CD14-positive monocyte (primary cell): ENCODE measurements around the gene NRG4. TPM values are rescaled to one million over a fixed set of nuclear protein-coding genes. Genes with fewer than 3 reads are reported as not detected.

Experiments
- DNase-seq, 3 donors: peaks; one replicate each; pipeline ENCODE4 v3.0.0-alpha.2; 2011 to 2022
- H2AFZ ChIP-seq: 2 replicates; pipeline ENCODE4 v1.6.0; 2012; ENCODE audit warnings: mild to moderate bottlenecking, low read depth, low read length, inconsistent platforms; ENCODE audit not compliant: insufficient read depth, poor library complexity, severe bottlenecking
- H3K27ac ChIP-seq, 2 donors: 1 replicate in 1 of 2; 2 replicates in 1 of 2; pipeline ENCODE4 v1.5.1; 2012 to 2013; ENCODE audit warnings: low read length in 2 of 2, control low read depth in 1 of 2, inconsistent platforms in 1 of 2, low read depth in 1 of 2, mild to moderate bottlenecking in 1 of 2
- H3K27me3 ChIP-seq, 2 donors: one replicate each; pipeline versions ENCODE4 v1.6.0 to v1.6.1; 2011 to 2013; ENCODE audit warnings: low read length in 2 of 2; ENCODE audit not compliant: control insufficient read depth in 2 of 2, insufficient read depth in 2 of 2
- H3K36me3 ChIP-seq, 2 donors: replicated peaks in 1 of 2; 1 replicate in 1 of 2; 2 replicates in 1 of 2; pipeline versions ENCODE4 v1.5.1 to v1.6.1; 2012 to 2013; ENCODE audit warnings: low read length in 2 of 2, control low read depth in 1 of 2, inconsistent platforms in 1 of 2, mild to moderate bottlenecking in 1 of 2; ENCODE audit not compliant: insufficient read depth in 2 of 2, control insufficient read depth in 1 of 2
- H3K4me1 ChIP-seq, 2 donors: 1 replicate in 1 of 2; 2 replicates in 1 of 2; pipeline versions ENCODE4 v1.5.1 to v1.6.1; 2012 to 2013; ENCODE audit warnings: low read length in 2 of 2, control low read depth in 1 of 2, inconsistent platforms in 1 of 2, mild to moderate bottlenecking in 1 of 2, moderate library complexity in 1 of 2; ENCODE audit not compliant: insufficient read depth in 2 of 2, control insufficient read depth in 1 of 2
- H3K4me2 ChIP-seq: replicated peaks from 2 replicates; pipeline ENCODE3; 2012; ENCODE audit warnings: low read length, moderate library complexity, mild to moderate bottlenecking; ENCODE audit not compliant: poor library complexity, severe bottlenecking; ENCODE audit errors: extremely low read depth
- H3K4me3 ChIP-seq, 3 experiments: fragments of 200-600 bp in 1 of 3; sonication (generic) in 1 of 3; replicated peaks in 1 of 3; 1 replicate in 2 of 3; 2 replicates in 1 of 3; pipeline ENCODE4 v1.5.1; 2011 to 2013; ENCODE audit warnings: low read length in 3 of 3, mild to moderate bottlenecking in 3 of 3, control low read depth in 2 of 3, low read depth in 2 of 3, inconsistent platforms in 1 of 3, moderate library complexity in 1 of 3
- H3K79me2 ChIP-seq: 2 replicates; pipeline ENCODE4 v1.6.0; 2012; ENCODE audit warnings: mild to moderate bottlenecking, control low read depth, inconsistent platforms, low read length, moderate library complexity; ENCODE audit not compliant: insufficient read depth
- H3K9ac ChIP-seq: 2 replicates; pipeline ENCODE4 v1.6.0; 2017; ENCODE audit warnings: low read length, mild to moderate bottlenecking; ENCODE audit not compliant: insufficient read depth, poor library complexity, severe bottlenecking
- H3K9me3 ChIP-seq, 2 donors: replicated peaks in 1 of 2; 1 replicate in 1 of 2; 2 replicates in 1 of 2; pipeline versions ENCODE4 v1.5.1 to v1.6.1; 2012 to 2013; ENCODE audit warnings: low read length in 2 of 2, control low read depth in 1 of 2; ENCODE audit not compliant: control insufficient read depth in 1 of 2, insufficient read depth in 1 of 2
- H4K20me1 ChIP-seq: 2 replicates; pipeline ENCODE4 v1.6.0; 2012; ENCODE audit warnings: mild to moderate bottlenecking, low read length, control low read depth, moderate library complexity; ENCODE audit not compliant: insufficient read depth
- H3K27ac Mint-ChIP-seq, 7 donors: one replicate each; pipeline ENCODE4 v1.8.0; 2020; ENCODE audit warnings: mild to moderate bottlenecking in 7 of 7, mixed read lengths in 7 of 7, moderate library complexity in 6 of 7, inconsistent platforms in 2 of 7
- H3K27me3 Mint-ChIP-seq, 3 donors: one replicate each; pipeline ENCODE4 v1.8.0; 2021 to 2022; ENCODE audit warnings: low read depth in 3 of 3, mild to moderate bottlenecking in 3 of 3, mixed read lengths in 3 of 3, moderate library complexity in 3 of 3, inconsistent platforms in 1 of 3
- H3K36me3 Mint-ChIP-seq, 2 donors: one replicate each; pipeline ENCODE4 v1.8.0; 2020; ENCODE audit warnings: mixed read lengths in 2 of 2, inconsistent platforms in 1 of 2, mild to moderate bottlenecking in 1 of 2
- H3K4me1 Mint-ChIP-seq: one replicate; pipeline ENCODE4 v1.8.0; 2020; ENCODE audit warnings: mild to moderate bottlenecking, mixed read lengths
- H3K4me3 Mint-ChIP-seq, 2 donors: one replicate each; pipeline ENCODE4 v1.8.0; 2020; ENCODE audit warnings: mild to moderate bottlenecking in 2 of 2, mixed read lengths in 2 of 2, moderate library complexity in 1 of 2
- H3K9me3 Mint-ChIP-seq, 7 donors: one replicate each; pipeline ENCODE4 v1.8.0; 2020 to 2022; ENCODE audit warnings: mixed read lengths in 7 of 7, mild to moderate bottlenecking in 6 of 7, moderate library complexity in 6 of 7, inconsistent platforms in 2 of 7
- WGBS: methylation state at CpG from one replicate; pipeline ENCODE4 v1.1.5; 2013; ENCODE audit warnings: missing lambda C conversion rate; ENCODE audit not compliant: insufficient coverage; 5-methylcytosine and 5-hydroxymethylcytosine counted together
- intact Hi-C, 2 donors: fragments of 100-400 bp; cut with micrococcal nuclease; formaldehyde crosslinking; loops; one replicate each; pipeline versions ENCODE4 v1.15.0 to v1.15.1; 2023
- polyA plus RNA-seq, 3 donors: library from polyadenylated mRNA; depleted of rRNA in 1 of 3; unstranded in 2 of 3; stranded (reverse) in 1 of 3; fragments of 300-500 nt in 2 of 3; fragments of >200 nt in 1 of 3; fragmentation: Illumina TruSeq in 2 of 3; gene quantifications; 1 replicate in 2 of 3; 2 replicates in 1 of 3; pipeline ENCODE4 v1.2.3, GENCODE V29; 2012 to 2021
- TF ChIP-seq, protein P1 (sequence below): fragments of 200-600 bp; IDR thresholded peaks from one replicate; pipeline ENCODE4 v1.8.0; 2022; ENCODE audit warnings: antibody characterized with exemption, mild to moderate bottlenecking

NRG4 gene
- polyA plus RNA-seq, 3 donors = 0.13 to 0.44 (median 0.20) TPM

DNA sequence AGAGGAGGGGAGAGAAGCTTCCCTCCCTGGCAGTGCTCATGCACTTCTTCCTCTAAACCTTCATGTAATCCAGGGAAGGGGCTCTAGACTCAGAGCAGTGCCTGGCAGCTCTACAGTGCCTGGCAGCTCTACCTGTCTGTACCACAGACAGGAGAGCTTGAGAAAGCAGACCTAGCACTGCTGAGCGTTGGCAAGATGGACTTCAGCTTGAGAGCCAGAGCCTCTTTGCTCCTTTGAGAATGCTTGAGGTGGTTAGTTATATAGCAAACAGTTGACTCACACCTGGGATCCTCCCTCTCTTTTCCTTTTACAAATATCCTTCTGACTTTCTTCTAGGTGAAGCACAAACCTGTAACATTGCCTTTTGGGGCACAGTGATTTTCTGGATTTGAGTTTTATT, 87.6 kb downstream of the NRG4 start:
- H3K4me2 ChIP-seq = no peak overlapping the region
- H3K4me1 ChIP-seq = peaks cover 0 to 9% of the 10 kb centered on the region in 2 donors
- Mint-ChIP-seq H3K4me3 (no peak overlapping the region), H3K36me3 (peaks cover 47 to 51% of the 10 kb centered on the region in 2 donors), H3K27me3 (no peaks in the 10 kb centered on the region), H3K4me1 (peaks cover 15% of the 10 kb centered on the region), H3K27ac (peak overlapping the region in 3 of 7 donors; percentile 11 to 37 (median 11)), H3K9me3 (no peaks in the 10 kb centered on the region)
- intact Hi-C loops = no loop called here
- H3K27ac ChIP-seq = peak overlapping the region in 1 of 2 donors; percentile 27
- H3K4me3 ChIP-seq = no peak overlapping the region
- H2AFZ ChIP-seq = no peak overlapping the region
- H3K79me2 ChIP-seq = no peaks in the 10 kb centered on the region
- DNase-seq = no peak
- peaks cover 26 to 75% of the 10 kb centered on the region in 2 donors for H3K36me3 ChIP-seq
- TF ChIP-seq, protein P1, sequence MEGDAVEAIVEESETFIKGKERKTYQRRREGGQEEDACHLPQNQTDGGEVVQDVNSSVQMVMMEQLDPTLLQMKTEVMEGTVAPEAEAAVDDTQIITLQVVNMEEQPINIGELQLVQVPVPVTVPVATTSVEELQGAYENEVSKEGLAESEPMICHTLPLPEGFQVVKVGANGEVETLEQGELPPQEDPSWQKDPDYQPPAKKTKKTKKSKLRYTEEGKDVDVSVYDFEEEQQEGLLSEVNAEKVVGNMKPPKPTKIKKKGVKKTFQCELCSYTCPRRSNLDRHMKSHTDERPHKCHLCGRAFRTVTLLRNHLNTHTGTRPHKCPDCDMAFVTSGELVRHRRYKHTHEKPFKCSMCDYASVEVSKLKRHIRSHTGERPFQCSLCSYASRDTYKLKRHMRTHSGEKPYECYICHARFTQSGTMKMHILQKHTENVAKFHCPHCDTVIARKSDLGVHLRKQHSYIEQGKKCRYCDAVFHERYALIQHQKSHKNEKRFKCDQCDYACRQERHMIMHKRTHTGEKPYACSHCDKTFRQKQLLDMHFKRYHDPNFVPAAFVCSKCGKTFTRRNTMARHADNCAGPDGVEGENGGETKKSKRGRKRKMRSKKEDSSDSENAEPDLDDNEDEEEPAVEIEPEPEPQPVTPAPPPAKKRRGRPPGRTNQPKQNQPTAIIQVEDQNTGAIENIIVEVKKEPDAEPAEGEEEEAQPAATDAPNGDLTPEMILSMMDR = no peak
- WGBS = no CpG with 5 or more reads among the region's 1 CpG
- no peaks in the 10 kb centered on the region for H4K20me1 ChIP-seq
- no peaks in the 10 kb centered on the region for H3K27me3 ChIP-seq
- no peaks in the 10 kb centered on the region for H3K9me3 ChIP-seq
- H3K9ac ChIP-seq = no peak overlapping the region

DNA sequence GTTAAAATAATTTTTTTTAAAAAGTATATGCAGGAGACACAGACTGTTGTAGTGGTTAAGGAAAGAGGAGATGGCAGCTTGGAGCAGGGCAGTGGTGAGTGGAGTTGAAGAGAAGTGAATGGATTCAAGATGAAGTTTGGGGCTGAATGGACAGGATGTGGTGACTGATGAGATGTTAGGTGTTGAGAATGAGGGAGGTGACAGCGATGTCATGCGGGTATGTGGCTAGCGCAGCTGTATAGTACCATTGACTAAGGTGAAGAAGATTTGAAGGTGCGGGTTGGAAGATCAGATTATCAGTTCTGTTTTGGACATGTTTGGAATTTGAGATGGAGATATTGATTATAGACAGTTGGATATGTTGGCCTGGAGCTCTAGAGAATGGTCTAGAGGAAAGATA, 88.5 kb downstream of the NRG4 start:
- Mint-ChIP-seq H3K4me3 (no peak overlapping the region), H3K36me3 (peaks cover 54 to 59% of the 10 kb centered on the region in 2 donors), H3K27me3 (no peaks in the 10 kb centered on the region), H3K9me3 (no peaks in the 10 kb centered on the region), H3K27ac (peak overlapping the region in 1 of 7 donors; percentile 3), H3K4me1 (peaks cover 12% of the 10 kb centered on the region)
- Histone ChIP-seq H3K9me3 (no peaks in the 10 kb centered on the region), H4K20me1 (no peaks in the 10 kb centered on the region), H3K4me2 (no peak overlapping the region), H3K27me3 (no peaks in the 10 kb centered on the region), H2AFZ (no peak overlapping the region), H3K4me1 (peaks cover 0 to 9% of the 10 kb centered on the region in 2 donors), H3K4me3 (no peak overlapping the region), H3K9ac (no peak overlapping the region), H3K79me2 (no peaks in the 10 kb centered on the region), H3K27ac (no peak overlapping the region), H3K36me3 (peaks cover 31 to 83% of the 10 kb centered on the region in 2 donors)
- no peak for DNase-seq
- intact Hi-C loops = no loop called here
- 98% methylated on average over 4 of the region's 4 CpGs for WGBS
- TF ChIP-seq, protein P1 = no peak
